C4-2B (cell line): ENCODE data around the gene AVL9.

Source experiments
- CTCF ChIP-seq: fragments of 450-650 bp; conservative IDR thresholded peaks from 2 replicates; pipeline ENCODE4 v1.5.1; 2017; ENCODE audit warnings: mild to moderate bottlenecking
- ZFX ChIP-seq: fragments of 450-650 bp; IDR thresholded peaks from 2 replicates; pipeline ENCODE4 v1.6.1; 2017

- no peak for TF ChIP-seq ZFX
- TF ChIP-seq CTCF: no peak
These were observed 13.4 kb upstream of the AVL9 start for GRCh38 chr7:32481921-32482320.
